22Rv1 (cell line): Measurements from ENCODE around the gene AGFG1.
A peak's percentile ranks its signal among the peaks of the same experiment; 100 is the strongest.

Experiments
- H3K27ac ChIP-seq: fragments of 450-650 bp; 2 replicates; pipeline ENCODE4 v1.5.1; 2017
- CTCF ChIP-seq: fragments of 450-650 bp; IDR thresholded peaks from 2 replicates; pipeline ENCODE4 v1.5.1; 2017; ENCODE audit warnings: mild to moderate bottlenecking
- ZFX ChIP-seq: fragments of 450-650 bp; IDR thresholded peaks from 2 replicates; pipeline ENCODE4 v1.6.1; 2017; ENCODE audit warnings: antibody characterized with exemption, borderline replicate concordance

Gene AGFG1

GRCh38 chr2:227461811-227462461 lies 10.0 kb upstream of the AGFG1 start:
- no peak overlapping the region for H3K27ac ChIP-seq
- no peak for TF ChIP-seq ZFX
- TF ChIP-seq CTCF = no peak

- no peak overlapping the region; the same call in 1 of the 2 replicates for H3K27ac ChIP-seq
- TF ChIP-seq CTCF (no peak), ZFX (no peak)
Measured at GRCh38 chr2:227462462-227462951, 9.4 kb upstream of the AGFG1 start.

GRCh38 chr2:227462972-227463931 lies 8.7 kb upstream of the AGFG1 start:
- no peak for TF ChIP-seq ZFX
- no peak for TF ChIP-seq CTCF
- no peak overlapping the region; the same call in 1 of the 2 replicates for H3K27ac ChIP-seq

GRCh38 chr2:227464361-227464760 lies 7.6 kb upstream of the AGFG1 start:
- TF ChIP-seq CTCF = no peak
- TF ChIP-seq ZFX = no peak
- no peak overlapping the region for H3K27ac ChIP-seq

GRCh38 chr2:227464851-227465250 lies 7.1 kb upstream of the AGFG1 start:
- no peak overlapping the region for H3K27ac ChIP-seq
- TF ChIP-seq CTCF = no peak
- TF ChIP-seq ZFX = no peak

- H3K27ac ChIP-seq = peak overlapping the region; percentile 71
- TF ChIP-seq ZFX (no peak), CTCF (no peak)
Measured at GRCh38 chr2:227466887-227467600, 4.9 kb upstream of the AGFG1 start.
